Stimulated activated CD8-positive, alpha-beta memory T cell treated with anti-CD3 and anti-CD28 coated beads, Interleukin-15, amount 100 ng/mL, for 24 hours (primary cell): ENCODE results near the gene IQCK.
A peak's percentile ranks its signal among the peaks of the same experiment; 100 is the strongest.
"Not testable (repeated sequence)": the region's sequence is repeated elsewhere in the genome, so short reads cannot be mapped to it uniquely, and the experiment has no call there.

Experiments used
- DNase-seq: peaks from one replicate; pipeline ENCODE4 v3.0.0-alpha.2; 2020; ENCODE audit warnings: low read depth

IQCK gene

GRCh38 chr16:19717741-19718623 lies at the start of gene IQCK, which contains the start of gene KNOP1:
Gene IQCK, plus strand, starts transcription at chr16:19718271. Its CDS starts 36 bp downstream, at chr16:19718307.
Gene KNOP1, minus strand, starts transcription at chr16:19718227. Its CDS starts 3,192 bp downstream, at chr16:19715035.
- peak; percentile 72 for DNase-seq

- no peak for DNase-seq
Measured at GRCh38 chr16:19672378-19672777, 45.7 kb upstream of the IQCK start.

GRCh38 chr16:19674485-19674884 lies 43.6 kb upstream of the IQCK start:
- DNase-seq: no peak

GRCh38 chr16:19677402-19677801 lies 40.7 kb upstream of the IQCK start:
- DNase-seq: no peak

- DNase-seq: no peak
Measured at GRCh38 chr16:19678804-19679203, 39.3 kb upstream of the IQCK start.

GRCh38 chr16:19679281-19679680 lies 38.8 kb upstream of the IQCK start:
- not testable (repeated sequence) for DNase-seq

- DNase-seq: no peak
Measured at GRCh38 chr16:19680881-19681340, 37.2 kb upstream of the IQCK start.

GRCh38 chr16:19681637-19682036 lies 36.4 kb upstream of the IQCK start:
- no peak for DNase-seq

- DNase-seq: no peak
Measured at GRCh38 chr16:19683453-19684236, 34.4 kb upstream of the IQCK start.

GRCh38 chr16:19685176-19685575 lies 32.9 kb upstream of the IQCK start:
- no peak for DNase-seq

GRCh38 chr16:19687279-19687678 lies 30.8 kb upstream of the IQCK start:
- DNase-seq: no peak

- DNase-seq: no peak
Measured at GRCh38 chr16:19688396-19689024, 29.6 kb upstream of the IQCK start.

GRCh38 chr16:19689342-19689741 lies 28.7 kb upstream of the IQCK start:
- DNase-seq: no peak

- no peak for DNase-seq
Measured at GRCh38 chr16:19690196-19690595, 27.9 kb upstream of the IQCK start.

- no peak for DNase-seq
Measured at GRCh38 chr16:19691161-19691711, 26.8 kb upstream of the IQCK start.

GRCh38 chr16:19694989-19695388 lies 23.1 kb upstream of the IQCK start:
- DNase-seq: no peak

GRCh38 chr16:19696328-19696727 lies 21.7 kb upstream of the IQCK start:
- no peak for DNase-seq

- DNase-seq: no peak
Measured at GRCh38 chr16:19696961-19697360, 21.1 kb upstream of the IQCK start.

- no peak for DNase-seq
Measured at GRCh38 chr16:19697756-19698318, 20.2 kb upstream of the IQCK start.

- DNase-seq: no peak
Measured at GRCh38 chr16:19698480-19699465, 19.3 kb upstream of the IQCK start.

- no peak for DNase-seq
Measured at GRCh38 chr16:19699472-19699871, 18.6 kb upstream of the IQCK start.
